Hepatocyte (in vitro differentiated cells): ENCODE measurements around the gene SLC4A11. TPM values are rescaled to one million over a fixed set of nuclear protein-coding genes. Genes with fewer than 3 reads are reported as not detected.

ENCODE experiments used
- DNase-seq: peaks from one replicate; pipeline ENCODE4 v3.0.0-alpha.2; 2016; ENCODE audit warnings: low spot score
- H2AFZ ChIP-seq: fragments of 200-600 bp; sonication (generic); 2 replicates; pipeline ENCODE4 v1.6.0; 2016; ENCODE audit warnings: antibody characterized with exemption, mild to moderate bottlenecking
- H3K27ac ChIP-seq: fragments of 200-600 bp; sonication (generic); 2 replicates; pipeline ENCODE4 v1.5.1; 2016; ENCODE audit warnings: mild to moderate bottlenecking
- H3K27me3 ChIP-seq: fragments of 200-600 bp; sonication (generic); 2 replicates; pipeline ENCODE4 v1.6.1; 2016
- H3K36me3 ChIP-seq: fragments of 200-600 bp; sonication (generic); replicated peaks from 2 replicates; pipeline ENCODE4 v1.5.1; 2016; ENCODE audit warnings: low read depth; ENCODE audit not compliant: insufficient read depth
- H3K4me1 ChIP-seq: fragments of 200-600 bp; sonication (generic); 2 replicates; pipeline ENCODE4 v1.5.1; 2016; ENCODE audit warnings: mild to moderate bottlenecking, moderate library complexity; ENCODE audit not compliant: insufficient read depth
- H3K4me2 ChIP-seq: fragments of 200-600 bp; sonication (generic); 2 replicates; pipeline ENCODE4 v1.6.0; 2016
- H3K4me3 ChIP-seq: fragments of 200-600 bp; sonication (generic); 2 replicates; pipeline ENCODE4 v1.5.1; 2016; ENCODE audit warnings: mild to moderate bottlenecking
- H3K79me2 ChIP-seq: fragments of 200-600 bp; sonication (generic); 2 replicates; pipeline ENCODE4 v1.6.0; 2017; ENCODE audit warnings: mild to moderate bottlenecking
- H3K9me2 ChIP-seq: fragments of 200-600 bp; sonication (generic); replicated peaks from 2 replicates; pipeline ENCODE4 v1.6.0; 2017; ENCODE audit warnings: mild to moderate bottlenecking; ENCODE audit not compliant: insufficient read depth
- H3K9me3 ChIP-seq: fragments of 200-600 bp; sonication (generic); 2 replicates; pipeline ENCODE4 v1.5.1; 2016; ENCODE audit warnings: low read depth, mild to moderate bottlenecking
- H4K20me1 ChIP-seq: fragments of 200-600 bp; sonication (generic); 2 replicates; pipeline ENCODE4 v1.6.0; 2016; ENCODE audit warnings: mild to moderate bottlenecking; ENCODE audit not compliant: insufficient read depth, poor library complexity, severe bottlenecking
- EZH2 ChIP-seq: fragments of 200-600 bp; sonication (generic); IDR thresholded peaks from 2 replicates; pipeline ENCODE4 v1.6.1; 2016; ENCODE audit warnings: antibody characterized with exemption, mild to moderate bottlenecking, borderline replicate concordance
- EZH2phosphoT487 ChIP-seq: fragments of 200-600 bp; sonication (generic); IDR thresholded peaks from one replicate; pipeline ENCODE4 v1.6.1; 2018; ENCODE audit warnings: antibody characterized with exemption, mild to moderate bottlenecking, low read depth, moderate library complexity; ENCODE audit not compliant: unreplicated experiment, severe bottlenecking
- WGBS: methylation state at CpG from one replicate; pipeline ENCODE4 v1.1.6; 2016; ENCODE audit warnings: low lambda C conversion rate; ENCODE audit errors: missing lambda C conversion rate; 5-methylcytosine and 5-hydroxymethylcytosine counted together
- polyA plus RNA-seq: library from polyadenylated mRNA; unstranded; fragments of >200 nt; fragmentation: Nextera tagmentation; extraction: Ambion mirVana; gene quantifications from 2 replicates; pipeline ENCODE4 v1.2.1, GENCODE V29; 2016
- total RNA-seq: library from RNA; depleted of rRNA; stranded (reverse); fragments of >200 nt; gene quantifications from 2 replicates; pipeline ENCODE4 v1.2.3, GENCODE V29; 2014
- TF ChIP-seq, protein P1 (sequence below): fragments of 200-600 bp; sonication (generic); IDR thresholded peaks from 2 replicates; pipeline ENCODE4 v1.5.1; 2016; ENCODE audit warnings: antibody characterized with exemption, mild to moderate bottlenecking; ENCODE audit not compliant: poor library complexity

Gene SLC4A11
- total RNA-seq (0.28 and 0.37 TPM in 2 replicates), polyA plus RNA-seq (1.3 and 2.3 TPM in 2 replicates)

DNA sequence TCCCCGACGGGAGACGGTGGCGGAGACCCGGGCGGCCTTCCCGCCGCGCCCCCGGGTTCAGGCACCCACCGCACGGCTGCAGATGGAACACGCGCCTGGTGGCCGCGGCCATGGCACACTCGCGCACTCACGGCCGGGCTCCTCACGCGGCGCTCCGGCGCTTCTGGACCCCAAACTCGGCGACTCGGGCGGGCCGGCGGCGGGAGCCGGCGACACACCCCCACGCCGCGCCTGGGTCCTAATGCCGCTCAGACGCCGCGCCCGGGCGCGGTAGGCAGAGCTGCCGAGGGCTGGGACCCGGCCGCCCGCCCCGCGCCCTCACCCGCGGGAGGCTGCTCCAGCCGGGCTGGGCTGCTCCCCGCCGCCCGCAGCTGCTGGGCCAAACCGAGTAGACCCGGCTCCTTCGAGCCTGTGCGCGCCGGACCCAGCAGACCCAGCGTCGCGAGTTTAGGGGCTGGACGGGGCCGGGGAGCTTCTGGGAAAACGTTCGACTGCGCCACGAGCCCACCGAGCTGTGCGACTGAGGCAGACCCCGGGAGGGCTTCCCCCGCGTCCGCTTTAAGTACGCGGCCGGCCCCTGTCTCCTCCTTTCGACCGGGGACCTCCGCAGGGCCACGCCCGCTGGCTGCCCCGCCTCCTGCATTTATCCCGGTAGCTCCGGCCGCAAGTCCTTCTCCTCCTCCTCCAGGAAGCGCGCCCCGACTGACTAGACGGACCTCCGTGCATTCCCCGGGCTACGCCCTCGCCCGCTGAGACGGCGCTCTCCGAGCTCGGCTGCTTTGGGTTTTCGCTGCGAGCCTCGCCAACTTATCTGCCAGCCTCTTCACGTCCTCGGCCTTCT, at the start of gene SLC4A11:
SLC4A11 (minus strand) TSS at position 165 of the 841 bp plus-strand sequence; CDS start at position 112, 53 bp downstream.
- peak within 1 kb of the TSS; percentile 94 for H3K4me3 ChIP-seq
- H3K27ac ChIP-seq: no peak within 1 kb of the TSS
- peak within 1 kb of the TSS; percentile 99 for H3K4me2 ChIP-seq
- DNase-seq: peak; percentile 62
- no peaks in the 10 kb centered on the region for H3K9me3 ChIP-seq
- TF ChIP-seq, protein P1, sequence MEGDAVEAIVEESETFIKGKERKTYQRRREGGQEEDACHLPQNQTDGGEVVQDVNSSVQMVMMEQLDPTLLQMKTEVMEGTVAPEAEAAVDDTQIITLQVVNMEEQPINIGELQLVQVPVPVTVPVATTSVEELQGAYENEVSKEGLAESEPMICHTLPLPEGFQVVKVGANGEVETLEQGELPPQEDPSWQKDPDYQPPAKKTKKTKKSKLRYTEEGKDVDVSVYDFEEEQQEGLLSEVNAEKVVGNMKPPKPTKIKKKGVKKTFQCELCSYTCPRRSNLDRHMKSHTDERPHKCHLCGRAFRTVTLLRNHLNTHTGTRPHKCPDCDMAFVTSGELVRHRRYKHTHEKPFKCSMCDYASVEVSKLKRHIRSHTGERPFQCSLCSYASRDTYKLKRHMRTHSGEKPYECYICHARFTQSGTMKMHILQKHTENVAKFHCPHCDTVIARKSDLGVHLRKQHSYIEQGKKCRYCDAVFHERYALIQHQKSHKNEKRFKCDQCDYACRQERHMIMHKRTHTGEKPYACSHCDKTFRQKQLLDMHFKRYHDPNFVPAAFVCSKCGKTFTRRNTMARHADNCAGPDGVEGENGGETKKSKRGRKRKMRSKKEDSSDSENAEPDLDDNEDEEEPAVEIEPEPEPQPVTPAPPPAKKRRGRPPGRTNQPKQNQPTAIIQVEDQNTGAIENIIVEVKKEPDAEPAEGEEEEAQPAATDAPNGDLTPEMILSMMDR: no peak
- peak; percentile 26 for TF ChIP-seq EZH2phosphoT487
- under 1% methylated on average over 92 of the region's 107 CpGs for WGBS
- no peaks in the 10 kb centered on the region for H3K9me2 ChIP-seq
- peaks cover 53% of the 10 kb centered on the region for H3K27me3 ChIP-seq
- no peaks in the 10 kb centered on the region for H3K36me3 ChIP-seq
- no peaks in the 10 kb centered on the region for H4K20me1 ChIP-seq
- H2AFZ ChIP-seq: peak within 1 kb of the TSS; percentile 94
- no peaks in the 10 kb centered on the region for H3K79me2 ChIP-seq
- no peaks in the 10 kb centered on the region for H3K4me1 ChIP-seq

DNA sequence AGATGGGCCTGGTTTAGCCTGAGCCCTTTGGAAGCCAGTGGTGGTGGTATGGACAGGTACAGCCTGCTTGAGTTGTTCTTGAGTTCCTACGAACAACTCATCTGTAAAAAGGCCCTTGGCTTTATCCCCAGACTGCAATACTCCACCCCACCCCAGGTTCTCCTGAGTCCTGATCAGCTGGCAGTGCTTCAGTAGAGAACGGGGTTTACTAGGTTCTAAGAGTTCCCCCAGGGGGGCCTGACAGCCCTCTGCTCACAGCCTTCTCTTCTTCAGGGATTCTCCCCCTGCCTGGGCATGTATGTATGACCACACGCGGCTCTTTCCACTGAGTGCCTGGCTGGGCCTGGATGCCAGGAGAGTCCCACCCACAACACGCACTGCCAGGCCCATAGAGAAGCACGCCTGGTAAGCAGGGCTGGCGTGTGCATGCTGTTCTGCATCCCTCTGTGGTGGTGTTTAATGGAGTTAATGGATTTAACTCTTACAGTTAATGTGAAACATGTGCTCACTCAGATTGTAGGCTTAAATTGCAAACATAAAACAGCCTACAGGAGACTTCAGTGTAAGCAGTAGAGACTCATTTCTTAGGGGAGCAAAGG, 44.3 kb upstream of the SLC4A11 start:
- H3K27me3 ChIP-seq: no peaks in the 10 kb centered on the region
- H4K20me1 ChIP-seq: no peaks in the 10 kb centered on the region
- TF ChIP-seq, protein P1: no peak
- no peak for TF ChIP-seq EZH2phosphoT487
- no peaks in the 10 kb centered on the region for H3K9me2 ChIP-seq
- no peak overlapping the region for H3K4me2 ChIP-seq
- no peak overlapping the region for H2AFZ ChIP-seq
- no peaks in the 10 kb centered on the region for H3K9me3 ChIP-seq
- H3K4me1 ChIP-seq: no peaks in the 10 kb centered on the region
- DNase-seq: peak; percentile 48
- no peak overlapping the region for H3K4me3 ChIP-seq
- no peaks in the 10 kb centered on the region for H3K36me3 ChIP-seq
- peak overlapping the region; percentile 63 for H3K27ac ChIP-seq
- 78% methylated on average over 7 of the region's 7 CpGs for WGBS
- no peaks in the 10 kb centered on the region for H3K79me2 ChIP-seq

DNA sequence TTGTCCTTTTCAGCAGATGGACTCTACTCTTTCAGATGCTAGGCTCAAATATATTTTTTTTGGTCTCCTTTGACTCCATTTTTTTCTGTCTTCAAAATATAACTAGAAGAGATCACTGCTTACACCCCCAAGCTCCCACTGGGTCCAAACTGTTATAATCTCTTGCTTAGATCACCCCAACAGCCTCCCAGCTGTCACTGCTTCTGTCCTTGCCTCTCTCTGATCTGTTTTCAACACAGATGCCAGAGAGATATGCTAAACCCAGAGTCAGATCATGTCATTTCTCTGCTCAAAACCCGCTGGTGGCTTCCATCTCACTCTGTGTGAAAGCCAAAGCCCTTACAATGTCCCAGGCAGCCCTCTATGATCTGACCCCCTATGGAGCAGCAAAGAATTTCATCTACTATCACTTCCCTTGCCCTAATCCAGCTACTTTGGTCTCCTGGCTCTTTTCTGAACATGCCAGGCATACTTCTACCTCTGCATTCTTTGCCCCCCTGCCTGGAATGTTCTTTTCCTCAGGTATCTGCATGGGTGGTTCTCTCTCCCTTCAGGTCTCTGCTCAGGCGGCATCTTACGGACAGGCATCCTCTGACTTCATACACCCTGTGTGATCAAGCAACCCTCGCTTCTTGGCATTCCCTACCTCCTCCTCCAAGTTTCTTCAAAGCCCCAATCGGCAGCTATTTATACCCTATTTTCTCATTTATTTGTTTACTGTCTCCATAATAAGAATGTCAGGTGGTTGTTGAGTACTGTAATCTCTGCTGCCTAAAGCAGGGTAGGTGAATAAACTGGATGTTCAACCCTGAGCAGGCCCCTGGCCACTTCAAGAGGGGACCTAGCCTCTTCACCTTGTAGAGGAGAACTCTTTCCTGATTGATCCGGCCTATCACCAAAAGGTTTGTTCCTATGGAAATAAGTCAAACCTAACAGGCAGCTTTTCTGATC, 43.6 kb upstream of the SLC4A11 start:
- TF ChIP-seq EZH2phosphoT487: no peak
- TF ChIP-seq, protein P1: no peak
- TF ChIP-seq EZH2: no peak
- Histone ChIP-seq H3K4me3 (no peak overlapping the region), H4K20me1 (no peaks in the 10 kb centered on the region), H3K9me2 (no peaks in the 10 kb centered on the region), H3K27ac (peak overlapping the region; percentile 63), H3K9me3 (no peaks in the 10 kb centered on the region), H3K27me3 (no peaks in the 10 kb centered on the region), H2AFZ (no peak overlapping the region), H3K4me2 (no peak overlapping the region), H3K36me3 (no peaks in the 10 kb centered on the region), H3K79me2 (no peaks in the 10 kb centered on the region), H3K4me1 (no peaks in the 10 kb centered on the region)
- DNase-seq: no peak
- WGBS: 90% methylated on average over 6 of the region's 6 CpGs
